ENCODE measurements around the gene CLIC4.
A peak's percentile ranks its signal among the peaks of the same experiment; 100 is the strongest.
"Not testable (repeated sequence)": the region's sequence is repeated elsewhere in the genome, so short reads cannot be mapped to it uniquely, and the experiment has no call there.

The CLIC4 gene

DNA sequence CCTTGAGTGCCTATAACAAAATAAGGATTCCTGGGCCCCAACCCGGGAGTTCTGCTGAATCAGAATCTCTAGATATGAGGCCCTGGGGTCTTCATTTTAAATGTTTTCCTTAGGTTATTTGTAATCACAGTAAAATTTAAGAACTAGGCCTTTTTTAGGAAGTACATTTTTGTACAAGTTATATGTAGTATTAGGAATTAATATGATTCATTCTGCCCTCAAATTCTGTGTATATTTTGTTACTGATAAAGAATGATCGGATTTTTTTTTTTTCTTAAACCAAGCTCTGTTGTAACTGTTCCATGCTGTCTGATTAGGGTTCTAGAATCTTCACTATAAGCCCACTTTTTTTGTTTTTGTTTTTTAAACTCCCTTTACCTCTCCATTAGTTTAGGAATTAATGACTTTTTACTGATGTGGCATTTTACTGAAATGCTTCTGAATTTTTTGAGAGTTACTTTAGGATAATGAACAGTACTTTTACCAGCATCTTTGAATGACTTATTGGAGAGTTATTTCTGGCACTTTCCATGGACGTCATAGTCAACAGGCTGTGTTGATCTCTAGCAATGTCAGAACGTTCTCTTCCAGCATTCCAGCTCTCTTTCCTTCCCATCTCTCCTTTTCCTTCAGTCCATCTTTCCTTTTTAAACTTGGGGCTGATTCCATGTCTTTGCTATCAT, 48.3 kb downstream of the CLIC4 start:
- in situ Hi-C loops (cut with HindIII; ENCODE audit: low pct_ligation_motif_present, low pct_unique_long_range_greater_than_20kb, low sequenced_read_pairs) = no loop called here
- peak; percentile 25 for DNase-seq

DNA sequence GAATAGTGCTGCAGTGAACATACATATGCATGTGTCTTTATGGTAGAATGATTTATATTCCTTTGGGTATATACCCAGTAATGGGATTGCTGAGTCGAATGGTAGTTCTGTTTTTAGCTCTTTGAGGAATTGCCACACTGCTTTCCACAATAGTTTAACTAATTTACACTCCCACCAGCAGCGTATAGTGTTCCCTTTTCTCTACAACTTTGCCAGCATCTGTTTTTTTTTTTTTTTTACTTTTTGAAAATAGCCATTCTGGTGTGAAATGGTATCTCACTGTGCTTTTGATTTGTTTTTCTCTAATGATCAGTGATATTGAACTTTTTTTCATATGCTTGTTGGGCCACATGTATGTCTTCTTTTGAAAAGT, 48.9 kb downstream of the CLIC4 start:
- DNase-seq; in situ Hi-C loops (cut with HindIII; ENCODE audit: low pct_ligation_motif_present, low pct_unique_long_range_greater_than_20kb, low sequenced_read_pairs): not testable (repeated sequence)

DNA sequence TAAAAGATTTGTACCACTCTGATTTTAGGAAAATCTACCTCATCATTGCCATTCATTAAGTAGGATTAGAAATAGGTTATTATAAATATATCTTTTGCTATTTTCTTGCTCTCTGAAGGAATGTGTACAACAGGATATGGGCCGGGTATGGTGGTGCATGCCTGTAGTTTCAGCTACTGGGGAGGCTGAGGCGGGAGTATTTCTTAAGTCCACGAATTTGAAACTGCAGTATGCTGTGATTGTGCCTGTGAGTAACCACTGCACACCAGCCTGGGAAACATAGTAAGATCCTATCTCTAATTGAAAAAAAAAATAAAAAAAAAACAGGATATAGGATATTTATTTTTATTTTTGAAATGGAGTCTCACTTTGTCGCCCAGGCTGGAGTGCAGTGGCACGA, 50.0 kb downstream of the CLIC4 start:
- DNase-seq = no peak
- in situ Hi-C loops (cut with HindIII; ENCODE audit: low pct_ligation_motif_present, low pct_unique_long_range_greater_than_20kb, low sequenced_read_pairs) = no loop called here

DNA sequence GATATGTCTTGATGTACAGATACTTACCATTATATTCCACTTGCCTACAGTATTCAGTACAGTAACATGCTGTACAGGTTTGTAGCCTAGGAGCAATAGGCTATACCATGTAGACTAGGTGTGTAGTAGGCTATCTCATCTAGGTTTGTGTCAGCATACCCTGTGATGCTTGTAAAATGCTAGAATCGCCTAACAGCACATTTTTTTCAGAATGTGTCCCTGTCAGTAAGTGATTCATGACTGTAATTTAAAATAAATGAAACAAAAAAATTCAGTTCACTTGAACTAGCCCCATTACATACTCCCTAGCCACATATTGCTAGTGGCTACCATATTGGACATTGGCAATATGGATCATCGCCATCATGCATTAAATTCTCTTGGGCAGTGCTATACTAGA, 51.3 kb downstream of the CLIC4 start:
- no peak for DNase-seq
- in situ Hi-C loops (cut with HindIII; ENCODE audit: low pct_ligation_motif_present, low pct_unique_long_range_greater_than_20kb, low sequenced_read_pairs) = no loop called here

DNA sequence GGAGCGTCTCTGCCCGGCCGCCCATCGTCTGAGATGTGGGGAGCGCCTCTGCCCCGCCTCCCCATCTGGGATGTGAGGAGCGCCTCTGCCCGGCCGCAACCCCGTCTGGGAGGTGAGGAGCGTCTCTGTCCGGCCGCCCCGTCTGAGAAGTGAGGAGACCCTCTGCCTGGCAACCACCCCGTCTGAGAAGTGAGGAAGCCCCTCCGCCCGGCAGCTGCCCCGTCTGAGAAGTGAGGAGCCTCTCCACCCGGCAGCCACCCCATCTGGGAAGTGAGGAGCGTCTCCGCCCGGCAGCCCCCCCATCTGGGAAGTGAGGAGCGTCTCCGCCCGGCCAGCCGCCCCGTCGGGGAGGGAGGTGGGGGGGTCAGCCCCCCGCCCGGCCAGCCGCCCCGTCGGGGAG, 54.0 kb downstream of the CLIC4 start:
- in situ Hi-C loops (cut with HindIII; ENCODE audit: low pct_ligation_motif_present, low pct_unique_long_range_greater_than_20kb, low sequenced_read_pairs); DNase-seq: not testable (repeated sequence)

DNA sequence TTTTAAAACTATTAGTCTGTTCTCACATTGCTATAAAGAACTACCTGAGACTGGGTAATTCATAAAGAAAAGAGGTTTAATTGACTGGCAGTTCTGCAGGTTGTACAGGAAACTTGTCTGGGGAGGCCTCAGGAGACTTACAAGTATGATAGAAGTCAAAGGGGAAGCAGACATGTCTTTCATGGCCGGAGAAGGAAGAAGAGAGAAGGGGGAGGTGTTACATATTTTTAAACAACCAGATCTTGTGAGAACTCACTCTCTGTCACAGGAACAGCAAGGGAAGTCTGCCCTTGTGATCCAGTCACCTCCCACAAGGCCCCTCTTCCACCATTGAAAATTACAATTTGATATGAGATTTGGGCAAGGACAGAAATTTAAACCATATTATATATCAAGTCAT, 55.9 kb downstream of the CLIC4 start:
- in situ Hi-C loops (cut with HindIII; ENCODE audit: low pct_ligation_motif_present, low pct_unique_long_range_greater_than_20kb, low sequenced_read_pairs) = no loop called here
- no peak for DNase-seq

DNA sequence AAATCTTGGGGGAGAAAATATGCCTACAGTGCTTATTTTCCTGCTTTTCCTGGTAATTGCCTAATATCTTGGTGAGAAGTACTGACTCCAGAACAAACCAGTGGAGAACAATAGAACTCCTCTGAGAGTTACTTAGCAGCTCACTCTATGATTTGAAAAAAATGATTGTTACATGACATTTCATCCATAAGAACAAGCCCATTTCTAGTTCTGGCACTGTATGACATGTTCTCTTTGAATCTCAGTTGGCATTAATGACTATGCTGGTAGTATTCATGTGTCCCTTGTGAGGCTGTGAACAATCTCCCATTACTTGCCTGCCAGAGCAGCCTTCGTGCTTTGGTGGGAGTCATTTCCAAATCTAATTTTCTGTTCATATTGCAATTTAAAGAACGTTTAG, 58.0 kb downstream of the CLIC4 start:
- in situ Hi-C loops (cut with HindIII; ENCODE audit: low pct_ligation_motif_present, low pct_unique_long_range_greater_than_20kb, low sequenced_read_pairs) = no loop called here
- no peak for DNase-seq

DNA sequence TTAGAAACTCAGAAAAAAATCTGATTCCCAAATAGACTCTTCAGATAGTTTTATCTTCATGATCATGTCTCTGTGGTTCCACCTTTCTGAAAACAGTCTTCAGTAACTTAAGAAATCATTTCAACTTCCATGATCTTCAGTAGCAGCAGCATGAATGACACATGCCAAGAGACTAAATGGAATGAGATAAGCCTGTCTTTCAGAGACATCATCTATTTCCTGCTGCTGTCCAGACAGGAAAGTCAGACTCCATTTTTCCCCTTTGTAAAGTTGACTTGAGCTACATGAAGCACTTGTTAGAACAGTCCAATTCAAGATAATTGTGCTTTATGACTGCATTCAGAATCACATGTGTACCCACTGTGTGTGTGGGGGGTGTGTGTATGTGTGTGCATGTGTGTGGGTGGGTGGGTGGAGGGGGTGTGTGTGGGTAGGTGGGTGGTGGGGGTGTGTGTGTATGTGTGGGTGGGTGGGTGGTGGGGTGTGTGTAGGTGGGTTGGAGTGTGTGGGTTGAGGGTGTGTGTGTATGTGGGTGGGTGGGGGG, 58.8 kb downstream of the CLIC4 start:
- in situ Hi-C loops (cut with HindIII; ENCODE audit: low pct_ligation_motif_present, low pct_unique_long_range_greater_than_20kb, low sequenced_read_pairs) = no loop called here

DNA sequence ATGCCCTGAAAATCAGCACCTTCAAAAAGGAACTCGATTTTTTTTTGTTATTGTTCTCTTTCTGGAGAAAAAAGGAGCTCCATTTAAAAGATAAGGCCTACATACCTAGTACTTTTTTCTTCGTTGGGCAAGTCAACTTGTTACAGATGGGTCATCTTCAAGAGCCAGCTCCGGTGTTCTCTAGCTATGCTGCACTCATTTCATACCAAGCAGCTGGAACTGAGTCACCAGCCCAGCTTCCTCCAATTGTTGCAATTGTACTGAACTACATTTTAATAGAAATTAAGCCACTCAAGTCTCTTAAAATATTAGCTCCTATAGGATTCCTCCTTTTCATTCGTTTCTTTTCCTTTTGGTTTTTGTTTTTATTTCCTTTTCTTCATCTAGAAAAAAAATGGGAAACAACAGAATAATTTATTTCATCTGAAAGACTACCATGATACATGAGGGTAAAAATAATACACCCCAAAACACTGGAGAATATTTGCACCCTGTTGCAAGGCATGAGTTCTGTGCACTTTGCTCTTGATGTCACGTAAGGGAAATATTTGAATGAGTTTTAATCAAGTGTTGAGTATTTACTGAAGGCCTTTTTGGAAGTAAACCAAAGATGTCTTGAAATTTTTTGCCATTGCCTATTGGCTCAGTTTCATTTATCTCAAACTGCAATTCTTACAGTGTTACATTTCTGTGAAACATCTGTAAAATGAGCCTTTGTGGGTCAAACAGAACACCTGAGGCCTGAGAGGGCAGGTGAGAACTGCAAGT, 60.5 kb downstream of the CLIC4 start:
- DNase-seq = no peak
- in situ Hi-C loops (cut with HindIII; ENCODE audit: low pct_ligation_motif_present, low pct_unique_long_range_greater_than_20kb, low sequenced_read_pairs) = no loop called here

More for the DNA sequence above, 58.8 kb downstream of the CLIC4 start:
- DNase-seq = no peak

DNA sequence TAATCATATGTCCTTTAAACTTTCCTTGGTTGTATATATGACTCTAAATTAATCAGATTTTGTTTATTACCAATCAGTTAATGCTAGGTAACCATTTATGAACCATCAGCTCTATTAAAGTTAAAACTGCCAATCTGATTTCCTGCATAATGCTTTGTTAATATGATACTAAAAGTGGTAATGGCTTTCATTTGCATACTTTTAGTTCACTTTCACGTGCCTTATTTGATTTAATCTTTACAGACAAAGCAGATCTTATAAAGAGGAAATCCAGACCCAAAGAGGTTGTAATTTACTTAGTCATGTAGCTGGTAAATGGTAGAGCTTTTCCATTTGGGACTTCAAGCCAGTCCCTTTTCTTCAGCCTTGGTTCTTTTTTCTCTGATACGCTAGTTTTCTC, 61.3 kb downstream of the CLIC4 start:
- no peak for DNase-seq
- in situ Hi-C loops (cut with HindIII; ENCODE audit: low pct_ligation_motif_present, low pct_unique_long_range_greater_than_20kb, low sequenced_read_pairs) = no loop called here

DNA sequence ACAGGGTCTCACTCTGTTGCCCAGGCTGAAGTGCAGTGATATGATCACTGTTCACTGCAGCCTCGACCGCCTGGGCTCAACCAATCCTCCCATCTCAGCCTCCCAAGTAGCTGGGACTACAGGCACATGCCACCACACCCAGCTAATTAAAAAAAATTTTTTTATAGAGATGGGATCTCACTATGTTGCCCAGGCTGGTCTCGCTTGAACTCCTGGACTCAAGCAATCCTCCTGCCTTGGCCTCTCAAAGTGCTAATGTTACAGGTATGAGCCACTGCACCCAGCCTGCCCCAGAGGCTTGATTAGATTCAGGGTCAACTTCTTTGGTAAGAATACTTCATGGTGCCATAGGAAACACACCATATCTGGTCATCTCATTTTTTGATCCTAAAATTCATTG, 66.2 kb downstream of the CLIC4 start:
- DNase-seq; in situ Hi-C loops (cut with HindIII; ENCODE audit: low pct_ligation_motif_present, low pct_unique_long_range_greater_than_20kb, low sequenced_read_pairs): not testable (repeated sequence)

DNA sequence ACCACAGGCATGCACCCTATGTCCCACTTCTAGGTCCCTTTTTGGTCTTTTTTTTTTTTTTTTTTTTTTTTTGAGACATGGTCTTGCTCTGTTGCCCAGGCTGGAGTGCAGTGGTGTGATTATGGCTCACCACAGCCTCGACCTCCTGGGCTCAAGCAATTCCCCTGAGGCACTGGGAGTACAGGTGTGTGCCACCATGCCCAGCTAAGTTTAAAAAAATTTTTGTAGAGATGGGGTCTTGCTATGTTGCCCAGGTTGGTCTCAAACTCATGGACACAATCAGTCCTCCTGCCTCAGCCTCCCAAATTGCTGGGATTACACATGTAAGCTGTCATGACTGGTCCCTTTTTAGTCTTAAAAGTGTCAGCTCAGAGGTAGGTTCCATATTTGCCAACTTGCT, 75.0 kb downstream of the CLIC4 start:
- in situ Hi-C loops (cut with HindIII; ENCODE audit: low pct_ligation_motif_present, low pct_unique_long_range_greater_than_20kb, low sequenced_read_pairs); DNase-seq: not testable (repeated sequence)

DNA sequence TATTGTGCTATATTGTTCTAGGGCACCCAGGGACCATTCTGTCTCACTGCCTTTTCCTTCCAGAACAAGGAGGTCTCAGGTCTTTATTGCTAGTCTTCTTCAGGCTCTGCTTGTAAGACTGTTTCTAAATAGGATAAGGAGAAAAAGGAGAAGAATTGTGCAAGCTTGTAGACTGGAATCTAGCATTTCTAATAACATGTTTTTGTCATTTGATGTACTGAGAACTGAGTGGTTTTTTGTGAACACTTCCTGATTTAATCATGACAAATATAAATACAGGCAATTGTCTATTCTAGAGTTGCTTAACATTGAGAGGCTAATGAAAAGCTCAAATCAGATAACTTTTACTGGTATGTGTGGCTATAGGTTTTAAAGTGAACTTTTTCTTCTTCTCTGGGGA, 77.6 kb downstream of the CLIC4 start:
- no peak for DNase-seq
- in situ Hi-C loops (cut with HindIII; ENCODE audit: low pct_ligation_motif_present, low pct_unique_long_range_greater_than_20kb, low sequenced_read_pairs) = no loop called here

DNA sequence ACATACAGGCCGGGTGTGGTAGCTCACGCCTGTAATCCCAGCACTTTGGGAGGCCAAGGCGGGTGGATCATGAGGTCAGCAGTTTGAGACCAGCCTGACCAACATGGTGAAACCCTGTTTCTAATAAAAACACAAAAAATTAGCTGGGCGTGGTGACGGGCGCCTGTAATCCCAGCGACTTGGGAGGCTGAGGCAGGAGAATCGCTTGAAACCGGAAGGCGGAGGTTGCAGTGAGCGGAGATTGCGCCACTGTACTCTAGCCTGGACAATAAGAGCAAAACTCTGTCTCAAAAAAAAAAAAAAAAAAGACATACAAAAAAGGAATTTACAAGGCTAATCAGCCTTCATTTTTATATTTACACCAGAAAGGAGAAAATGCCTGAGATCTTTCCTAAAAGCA, 78.2 kb downstream of the CLIC4 start:
- in situ Hi-C loops (cut with HindIII; ENCODE audit: low pct_ligation_motif_present, low pct_unique_long_range_greater_than_20kb, low sequenced_read_pairs); DNase-seq: not testable (repeated sequence)

DNA sequence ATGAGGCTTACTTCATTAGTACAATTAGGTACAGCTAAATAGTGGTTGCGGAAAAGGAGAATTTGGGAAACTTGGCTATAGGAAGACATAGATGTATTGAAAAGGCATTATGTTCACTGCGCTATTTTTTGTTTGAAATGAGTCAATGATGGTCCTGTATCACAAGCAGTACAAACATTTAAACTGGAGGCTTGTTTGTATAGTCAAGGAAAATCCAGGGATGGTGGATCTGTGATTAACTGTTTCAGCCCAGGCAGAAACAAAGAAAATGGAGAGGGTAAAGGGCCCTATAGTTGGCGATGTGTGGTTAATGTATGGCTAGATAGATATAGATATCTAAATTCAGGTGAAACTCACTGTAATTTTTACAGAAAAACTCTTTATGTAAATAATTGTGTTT, 79.9 kb downstream of the CLIC4 start:
- DNase-seq = no peak
- in situ Hi-C loops (cut with HindIII; ENCODE audit: low pct_ligation_motif_present, low pct_unique_long_range_greater_than_20kb, low sequenced_read_pairs) = no loop called here

DNA sequence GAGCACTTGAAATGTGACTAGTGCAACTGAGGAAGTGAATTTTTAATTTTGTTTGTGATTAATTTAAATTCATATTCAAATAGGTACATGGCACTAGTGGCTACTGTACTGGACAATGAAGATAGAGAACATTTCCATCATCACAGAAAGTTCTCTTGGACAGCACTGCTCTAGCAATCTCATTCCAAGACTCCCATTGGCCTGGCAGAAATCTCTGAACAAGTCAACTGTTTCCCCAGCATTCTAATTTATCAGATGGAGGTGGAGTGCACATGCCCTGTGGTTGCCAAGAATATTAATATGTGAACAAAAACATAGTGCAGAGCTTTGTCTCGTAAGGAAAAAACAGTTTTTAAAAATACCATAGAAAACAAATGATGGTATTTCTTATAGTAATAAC, 81.3 kb downstream of the CLIC4 start:
- no peak for DNase-seq
- in situ Hi-C loops (cut with HindIII; ENCODE audit: low pct_ligation_motif_present, low pct_unique_long_range_greater_than_20kb, low sequenced_read_pairs) = no loop called here

DNA sequence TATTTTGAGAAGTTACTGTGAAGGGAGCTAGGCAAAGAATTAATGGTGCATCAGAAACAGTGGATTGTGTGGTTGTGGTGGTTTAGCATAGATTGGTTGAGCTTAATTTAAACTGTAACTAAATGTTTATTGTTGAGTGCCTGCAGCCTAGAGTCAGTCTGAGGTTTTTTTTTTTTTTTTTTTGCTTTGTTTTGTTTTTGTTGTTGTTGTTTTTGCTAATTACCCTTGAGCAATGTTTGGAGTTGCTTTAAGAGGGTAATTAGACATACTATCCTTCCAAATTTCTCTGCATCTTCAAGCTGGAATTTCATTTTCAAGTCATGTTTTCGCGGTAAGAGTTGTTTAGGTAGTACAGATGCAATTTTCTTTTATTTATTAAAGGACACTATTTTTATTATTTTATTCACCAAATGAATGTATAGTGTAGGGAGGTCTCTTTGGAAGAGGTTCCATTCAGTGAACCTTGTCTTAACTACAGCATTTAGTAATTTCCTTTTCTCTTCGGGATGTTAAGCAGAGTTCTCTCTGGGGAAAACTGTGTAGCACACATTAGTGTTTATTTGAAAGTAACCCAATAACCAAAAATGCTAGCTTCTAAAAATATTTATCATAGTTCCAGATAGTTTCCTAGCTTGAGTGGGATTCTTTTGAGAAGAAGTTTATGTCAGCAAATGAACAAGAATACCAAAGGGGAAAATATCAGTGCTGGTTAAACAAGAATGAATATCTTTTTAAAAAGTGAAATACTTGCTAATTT, 82.3 kb downstream of the CLIC4 start:
- in situ Hi-C loops (cut with HindIII; ENCODE audit: low pct_ligation_motif_present, low pct_unique_long_range_greater_than_20kb, low sequenced_read_pairs) = no loop called here
- no peak for DNase-seq

DNA sequence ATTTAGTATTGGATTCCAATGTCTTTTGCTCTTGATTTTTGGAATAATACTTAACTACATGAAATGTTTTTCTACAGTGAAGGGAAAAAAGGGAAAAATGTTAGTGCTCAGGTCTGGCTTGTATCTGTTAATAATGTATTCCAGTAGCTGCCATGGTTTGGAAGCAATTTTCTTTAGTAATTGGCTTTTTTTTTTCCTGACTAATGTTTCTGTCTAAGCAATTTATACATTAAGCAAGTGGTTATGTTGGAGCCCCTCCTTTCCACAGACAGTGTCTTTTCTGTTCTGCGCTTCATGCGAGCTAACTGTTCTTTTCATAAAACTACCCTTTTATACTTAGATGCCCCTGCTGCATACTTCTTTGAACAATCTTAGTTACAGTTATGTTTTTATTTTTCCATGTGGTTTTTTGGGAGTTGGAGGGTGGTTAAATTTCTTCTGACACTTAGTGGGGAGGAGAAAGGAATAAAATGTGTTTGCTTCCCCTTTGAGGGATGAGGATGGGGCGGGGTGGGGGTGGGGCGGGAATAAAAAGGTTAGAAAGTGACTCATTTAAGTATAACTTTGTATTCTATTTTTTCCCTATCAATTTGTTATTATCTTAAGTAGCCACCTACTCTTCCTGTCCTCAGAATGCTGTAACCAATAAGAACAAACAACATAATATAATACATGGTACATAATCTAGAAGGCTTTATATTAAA, 83.1 kb downstream of the CLIC4 start:
- in situ Hi-C loops (cut with HindIII; ENCODE audit: low pct_ligation_motif_present, low pct_unique_long_range_greater_than_20kb, low sequenced_read_pairs) = no loop called here
- no peak for DNase-seq

DNA sequence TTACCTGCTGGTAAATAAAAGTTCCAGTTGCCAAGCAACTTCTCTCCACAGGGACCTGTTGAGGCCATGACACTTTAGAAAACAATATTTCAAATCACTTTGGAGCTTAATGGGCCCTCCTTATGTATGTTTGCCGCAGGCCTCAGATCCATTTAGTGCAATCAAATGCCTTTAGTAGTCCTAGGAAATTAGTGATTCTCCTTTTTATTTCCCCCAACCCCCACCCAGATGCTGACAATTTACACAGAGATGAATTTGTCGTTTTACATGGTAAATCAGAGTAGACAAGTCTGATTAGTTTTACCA, 83.6 kb downstream of the CLIC4 start:
- DNase-seq = no peak
- in situ Hi-C loops (cut with HindIII; ENCODE audit: low pct_ligation_motif_present, low pct_unique_long_range_greater_than_20kb, low sequenced_read_pairs) = no loop called here
